GM19395 (cell line): Measurements from ENCODE around the gene ADORA1.

Experiments
- ATAC-seq: cut with Tn5 transposase; IDR thresholded peaks from one replicate; pipeline ENCODE4 v1.9.1; 2021; ENCODE audit warnings: mild to moderate bottlenecking, moderate library complexity; ENCODE audit not compliant: unreplicated experiment

ADORA1 gene

DNA sequence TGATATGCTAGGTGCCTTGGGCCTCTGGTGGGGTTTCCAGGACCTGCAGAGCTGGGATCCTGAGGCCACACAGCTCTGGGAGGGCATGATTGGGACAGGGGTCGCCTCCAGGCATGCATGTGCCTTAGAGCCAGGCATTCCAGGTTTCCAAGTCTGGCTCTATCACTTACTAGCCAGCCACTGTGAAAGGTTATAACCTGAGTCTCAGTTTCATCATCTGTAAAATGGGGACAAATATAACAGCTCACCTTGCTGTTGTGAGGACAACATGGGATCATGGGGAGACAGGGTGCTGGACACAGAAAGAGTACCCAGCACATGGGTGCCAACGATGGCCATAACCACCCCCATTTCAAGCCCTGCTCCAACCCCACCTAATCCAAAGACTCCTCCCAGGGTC lies 56.3 kb downstream of the ADORA1 start:
- no peak for ATAC-seq

DNA sequence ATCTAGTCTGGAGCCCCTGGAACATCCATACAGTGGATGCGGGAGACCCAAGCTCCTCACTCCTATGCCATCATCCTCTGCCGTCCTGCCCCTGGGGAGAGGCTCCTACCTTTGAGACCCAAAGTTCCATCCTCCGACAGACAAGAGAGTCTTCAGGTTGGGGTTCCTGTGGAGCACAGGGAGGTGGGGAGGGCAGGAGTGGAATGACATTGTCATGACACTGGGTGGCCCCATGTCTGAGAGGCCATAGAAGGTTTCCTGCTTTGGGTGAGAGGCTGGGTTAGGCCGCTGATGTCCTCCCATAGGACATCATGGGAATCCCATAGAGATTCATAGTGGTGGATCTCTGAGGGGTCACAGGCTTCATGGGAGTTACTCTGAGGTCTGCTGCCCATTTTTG lies 56.9 kb downstream of the ADORA1 start:
- no peak for ATAC-seq

DNA sequence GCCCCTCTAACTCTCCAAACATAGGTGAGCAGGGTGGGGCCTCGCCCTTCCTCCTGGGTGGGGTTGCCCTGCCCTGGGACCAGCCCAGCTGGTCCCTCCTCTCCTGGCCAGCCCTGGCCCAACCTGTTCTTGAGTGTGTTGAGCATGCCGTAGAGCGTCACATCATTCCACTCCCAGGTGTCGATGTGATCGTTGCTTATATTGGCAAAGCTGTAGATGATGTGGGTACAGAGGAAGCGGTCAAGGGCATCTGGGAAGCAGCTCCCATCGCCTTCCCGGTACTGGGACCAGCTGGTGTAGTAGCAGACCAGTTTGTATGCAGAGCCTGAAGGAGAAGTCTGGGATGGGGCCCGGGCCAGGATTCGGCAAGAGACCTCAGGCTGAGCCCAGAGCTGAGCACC lies 57.5 kb downstream of the ADORA1 start:
- no peak for ATAC-seq

DNA sequence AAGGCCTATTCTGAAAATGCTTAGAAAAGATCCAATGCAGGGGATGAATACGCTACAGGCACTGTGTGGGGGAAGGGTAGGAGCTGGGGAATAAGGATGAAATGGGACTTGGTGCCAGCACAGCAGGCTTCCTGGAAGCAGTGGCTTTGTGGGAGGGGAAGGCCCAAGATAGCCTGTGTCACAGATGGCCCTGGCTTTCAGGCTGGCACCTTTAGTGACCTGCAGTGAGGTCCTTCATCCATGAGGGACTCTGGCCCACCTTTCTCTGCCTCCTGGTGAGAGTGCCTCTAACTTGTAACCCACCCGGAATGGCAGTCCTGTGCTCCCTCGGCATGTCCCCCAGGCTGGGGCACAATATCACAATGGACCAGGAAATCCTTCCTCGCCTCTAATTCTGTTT lies 58.1 kb downstream of the ADORA1 start:
- ATAC-seq: no peak

DNA sequence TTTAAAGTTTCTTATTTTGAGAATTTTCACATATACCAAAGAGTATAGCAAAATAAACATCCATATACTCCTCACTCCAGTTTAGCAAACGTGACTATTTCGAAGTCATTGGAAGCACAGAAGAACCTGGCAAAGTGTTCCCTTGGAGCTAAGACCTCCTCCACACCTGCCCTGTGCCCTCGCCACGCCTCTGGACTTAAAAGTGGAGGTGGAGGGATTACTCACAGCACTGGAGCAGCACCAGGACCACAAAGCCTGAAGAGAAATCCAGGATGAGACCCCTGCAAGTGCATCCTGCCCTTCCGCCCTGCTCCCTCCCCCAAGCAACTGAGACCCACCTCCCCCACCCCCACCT lies 58.5 kb downstream of the ADORA1 start:
- no peak for ATAC-seq

- no peak for ATAC-seq
These were observed 59.1 kb downstream of the ADORA1 start, which contains the start of gene CHI3L1 for GRCh38 chr1:203186446-203187303. Gene CHI3L1 (minus strand): TSS chr1:203186704. CDS start chr1:203186623, 81 bp downstream.

GRCh38 chr1:203187304-203187685 lies 59.8 kb downstream of the ADORA1 start:
- no peak for ATAC-seq

- no peak for ATAC-seq
These were observed 60.3 kb downstream of the ADORA1 start for GRCh38 chr1:203187689-203188264.

- no peak for ATAC-seq
These were observed 61.2 kb downstream of the ADORA1 start for GRCh38 chr1:203188686-203189232.

GRCh38 chr1:203189951-203190352 lies 62.4 kb downstream of the ADORA1 start:
- no peak for ATAC-seq

DNA sequence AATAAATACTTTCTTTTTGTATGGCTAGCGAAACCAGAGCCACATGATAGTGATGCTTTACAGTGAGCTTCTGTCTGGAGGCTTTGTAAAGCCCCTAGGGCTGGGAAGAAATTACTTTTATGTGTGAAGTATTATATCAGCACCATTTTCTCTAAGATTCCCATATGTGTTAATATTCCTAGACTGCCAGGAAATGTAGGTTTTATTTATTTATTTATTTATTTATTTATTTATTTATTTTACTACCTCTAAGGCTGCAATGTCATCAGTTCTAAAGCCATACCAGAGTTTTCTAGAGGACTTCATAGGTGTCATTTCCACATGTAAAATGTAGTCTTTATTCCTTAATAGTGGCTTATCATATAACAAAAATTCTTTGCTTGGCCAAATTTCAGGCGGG lies 63.4 kb downstream of the ADORA1 start:
- no peak for ATAC-seq

- no peak for ATAC-seq
These were observed 68.8 kb downstream of the ADORA1 start for GRCh38 chr1:203196371-203196770.

DNA sequence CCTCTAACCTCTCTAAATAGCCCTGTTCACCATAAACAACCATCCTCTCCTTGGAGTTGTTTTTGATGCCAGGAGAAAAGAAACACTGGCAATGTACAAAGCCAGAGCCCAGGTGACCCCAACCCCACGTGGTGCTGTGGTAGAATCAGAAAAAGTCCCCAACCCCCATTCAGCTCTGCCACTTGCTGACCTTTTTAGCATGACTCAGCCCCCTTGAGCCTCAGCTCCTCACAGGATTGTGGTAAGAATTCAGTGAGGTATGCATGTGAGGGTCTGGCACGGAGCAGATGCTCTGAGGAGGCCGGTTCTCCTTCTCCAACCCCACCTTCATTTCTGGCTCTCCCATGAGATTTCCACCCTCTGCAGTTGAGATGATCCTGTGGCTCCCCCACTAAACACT lies 70.1 kb downstream of the ADORA1 start:
- no peak for ATAC-seq

DNA sequence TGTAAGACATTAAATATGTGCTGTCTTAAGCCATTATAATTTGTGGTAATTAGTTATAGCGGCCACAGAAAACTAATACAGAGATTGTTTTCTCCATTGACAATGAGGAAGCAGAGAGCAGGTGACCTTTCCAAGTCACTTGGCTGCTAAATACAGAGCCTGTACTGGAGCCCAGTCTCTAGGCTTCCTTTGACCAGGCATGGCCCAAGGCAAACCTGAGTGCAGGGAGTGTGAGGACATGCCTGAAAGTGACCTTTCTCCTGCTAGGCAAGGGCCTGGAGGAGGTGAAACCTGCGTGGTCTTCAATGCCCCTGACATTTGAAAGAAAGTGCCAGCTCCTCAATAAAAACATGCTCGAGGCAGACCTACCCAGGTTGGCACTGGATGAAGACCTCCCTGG lies 71.5 kb downstream of the ADORA1 start:
- no peak for ATAC-seq

DNA sequence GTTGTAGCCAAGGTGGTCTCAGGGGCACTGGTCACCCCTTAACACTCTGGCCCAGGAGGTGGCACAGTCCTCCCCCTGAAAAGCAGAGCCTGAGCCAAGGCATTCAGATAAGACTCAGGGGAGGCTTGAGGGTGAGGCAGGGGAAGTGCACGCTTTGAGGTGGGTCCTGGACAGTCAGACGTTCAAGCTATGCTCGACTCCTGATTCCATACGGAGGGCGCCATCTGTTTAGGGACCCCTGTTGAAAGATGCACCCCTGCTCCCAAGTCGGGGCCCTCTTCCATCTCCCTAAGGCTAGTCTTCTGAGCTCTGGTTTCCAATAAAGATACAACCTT lies 71.9 kb downstream of the ADORA1 start:
- no peak for ATAC-seq

DNA sequence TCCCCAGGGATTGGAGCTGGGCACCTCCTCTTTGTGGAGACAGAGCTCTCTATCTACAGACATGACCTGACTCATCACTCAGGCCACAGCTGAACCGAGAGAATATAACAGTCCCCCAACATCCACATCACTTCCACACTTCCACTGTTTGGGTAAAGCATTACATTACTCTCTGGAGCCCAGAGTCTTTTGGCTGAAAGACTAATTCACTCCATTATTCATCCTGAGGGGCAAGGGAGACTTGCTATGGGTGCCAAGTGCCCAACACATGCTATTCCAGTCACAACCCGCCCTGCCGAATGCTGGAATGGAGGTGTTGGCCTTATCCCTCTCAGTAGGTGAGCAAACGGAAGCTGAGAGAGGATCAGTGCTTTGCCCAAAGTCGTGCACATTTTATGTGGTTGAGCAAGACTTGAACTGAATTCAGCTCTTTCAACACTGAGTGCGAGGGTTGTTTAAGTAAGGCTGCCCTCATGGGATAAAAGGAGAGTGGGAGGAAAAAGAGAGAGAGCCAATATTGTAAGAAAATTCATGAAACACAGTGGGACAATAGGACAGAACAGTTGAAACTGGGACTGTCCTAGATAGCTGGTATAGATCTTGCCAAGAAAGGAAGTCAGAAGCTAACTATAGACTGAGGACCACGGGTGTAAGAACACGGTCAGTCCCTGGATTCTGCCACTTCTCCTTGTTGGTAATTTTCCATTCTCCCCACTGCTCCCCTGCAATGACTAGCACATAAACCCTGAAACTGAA lies 72.5 kb downstream of the ADORA1 start:
- no peak for ATAC-seq

GRCh38 chr1:203200916-203201315 lies 73.4 kb downstream of the ADORA1 start:
- no peak for ATAC-seq

DNA sequence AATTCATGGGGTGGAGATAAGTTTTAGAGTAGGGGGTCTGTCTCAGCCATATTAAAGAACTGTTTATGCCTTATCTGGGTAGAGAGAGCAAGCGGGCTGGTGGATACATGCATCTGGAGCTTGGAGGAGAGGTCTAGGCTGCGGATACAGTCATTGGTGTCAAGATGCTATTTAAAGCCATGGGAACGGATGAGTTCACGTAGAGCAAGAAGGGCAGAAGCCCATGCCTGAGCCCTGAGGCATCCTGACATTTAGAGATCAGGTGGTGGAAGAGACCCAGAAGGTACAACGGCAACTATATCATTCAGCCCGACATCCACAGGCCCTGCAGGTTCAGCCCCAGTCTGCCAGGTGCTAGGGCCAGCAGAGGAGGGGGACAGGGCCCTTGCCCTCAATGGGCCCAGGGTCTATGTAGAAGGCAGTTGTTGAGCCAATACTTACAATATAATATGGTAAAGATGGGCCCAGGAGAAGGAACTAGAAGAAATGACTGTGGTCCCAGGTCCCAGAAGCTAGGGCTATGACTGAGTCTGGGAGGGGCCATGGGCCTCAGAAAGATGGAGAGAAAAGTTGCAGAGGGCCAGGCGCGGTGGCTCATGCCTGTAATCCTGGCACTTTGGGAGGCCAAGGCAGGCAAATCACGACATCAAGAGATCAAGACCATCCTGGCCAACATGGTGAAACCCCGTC lies 74.1 kb downstream of the ADORA1 start:
- no peak for ATAC-seq

GRCh38 chr1:203202431-203203245 lies 75.1 kb downstream of the ADORA1 start:
- ATAC-seq: no peak

GRCh38 chr1:203204756-203205155 lies 77.2 kb downstream of the ADORA1 start:
- ATAC-seq: no peak
